GM12865 (cell line): ENCODE results near the gene PLCB2.

ENCODE experiments used
- DNase-seq: peaks from one replicate; pipeline ENCODE4 v3.0.0; 2010; ENCODE audit warnings: low read depth
- H3K4me3 ChIP-seq: 2 replicates; pipeline ENCODE4 v1.5.1; 2011; ENCODE audit warnings: mild to moderate bottlenecking, low read depth, low read length, control low read depth
- TF ChIP-seq, protein P1 (sequence below): IDR thresholded peaks from 2 replicates; pipeline ENCODE4 v1.5.1; 2011; ENCODE audit warnings: low read length, control low read depth, low read depth, inconsistent platforms; ENCODE audit not compliant: insufficient read depth; ENCODE audit errors: missing control alignments

The PLCB2 gene

DNA sequence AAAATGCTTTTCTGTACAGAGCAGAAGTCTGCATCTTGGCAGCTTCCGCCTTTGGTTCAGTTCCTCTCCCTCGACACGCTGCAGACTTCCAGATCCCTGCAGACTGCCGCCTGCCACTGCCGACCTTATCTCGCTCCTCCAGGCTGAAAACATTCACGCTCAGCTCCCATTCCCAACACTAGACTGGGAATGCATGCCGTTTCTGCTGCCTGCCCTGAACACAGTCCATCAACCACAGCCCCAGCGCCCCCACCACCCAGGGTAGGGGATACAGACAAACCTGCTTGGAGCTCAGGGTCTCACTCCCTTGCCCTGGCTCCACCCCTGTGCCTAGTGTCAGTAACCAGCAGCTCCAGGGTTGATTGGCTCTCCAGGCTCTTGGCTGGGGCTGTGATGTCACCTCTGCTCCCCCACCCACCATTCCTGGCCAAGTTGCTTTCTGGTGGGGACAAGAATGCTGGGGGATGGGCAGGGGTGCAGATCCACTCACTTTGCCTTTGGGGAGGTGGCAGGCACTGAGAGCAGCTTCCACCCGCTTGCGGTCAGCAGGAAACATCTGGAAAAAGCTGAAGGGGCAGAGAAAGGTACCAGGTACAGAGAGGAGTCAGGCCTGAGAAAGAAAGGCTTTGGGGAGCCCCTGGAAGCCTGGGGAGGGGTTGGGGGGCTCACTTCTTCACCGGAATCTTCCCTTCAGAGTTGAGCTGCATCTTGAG is 6.1 kb downstream of the PLCB2 start:
- no peak for DNase-seq
- TF ChIP-seq, protein P1, sequence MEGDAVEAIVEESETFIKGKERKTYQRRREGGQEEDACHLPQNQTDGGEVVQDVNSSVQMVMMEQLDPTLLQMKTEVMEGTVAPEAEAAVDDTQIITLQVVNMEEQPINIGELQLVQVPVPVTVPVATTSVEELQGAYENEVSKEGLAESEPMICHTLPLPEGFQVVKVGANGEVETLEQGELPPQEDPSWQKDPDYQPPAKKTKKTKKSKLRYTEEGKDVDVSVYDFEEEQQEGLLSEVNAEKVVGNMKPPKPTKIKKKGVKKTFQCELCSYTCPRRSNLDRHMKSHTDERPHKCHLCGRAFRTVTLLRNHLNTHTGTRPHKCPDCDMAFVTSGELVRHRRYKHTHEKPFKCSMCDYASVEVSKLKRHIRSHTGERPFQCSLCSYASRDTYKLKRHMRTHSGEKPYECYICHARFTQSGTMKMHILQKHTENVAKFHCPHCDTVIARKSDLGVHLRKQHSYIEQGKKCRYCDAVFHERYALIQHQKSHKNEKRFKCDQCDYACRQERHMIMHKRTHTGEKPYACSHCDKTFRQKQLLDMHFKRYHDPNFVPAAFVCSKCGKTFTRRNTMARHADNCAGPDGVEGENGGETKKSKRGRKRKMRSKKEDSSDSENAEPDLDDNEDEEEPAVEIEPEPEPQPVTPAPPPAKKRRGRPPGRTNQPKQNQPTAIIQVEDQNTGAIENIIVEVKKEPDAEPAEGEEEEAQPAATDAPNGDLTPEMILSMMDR, result no peak
- no peak overlapping the region for H3K4me3 ChIP-seq

DNA sequence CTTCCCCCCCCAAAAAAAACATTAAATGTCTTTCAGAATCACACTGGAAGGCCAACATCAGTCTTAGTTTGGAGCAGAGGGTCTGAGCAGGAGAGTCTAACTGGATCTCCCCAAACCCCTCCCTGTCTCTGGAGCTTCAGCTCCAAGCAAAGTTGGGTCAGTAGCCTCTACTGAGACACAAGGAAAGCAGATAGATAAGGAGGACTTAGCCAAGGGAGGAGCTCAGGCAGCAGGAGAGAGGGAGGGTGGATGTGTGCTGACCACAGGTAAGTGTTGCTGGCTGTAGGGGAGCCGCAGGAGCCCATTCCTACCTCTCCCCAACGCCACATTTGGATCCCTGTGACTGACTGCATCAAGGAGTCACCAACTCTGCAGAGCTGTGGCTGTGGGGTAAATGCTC is 7.0 kb downstream of the PLCB2 start:
- TF ChIP-seq, protein P1, result no peak
- DNase-seq, result no peak
- H3K4me3 ChIP-seq, result no peak overlapping the region

- DNase-seq, result no peak
These were observed 7.4 kb downstream of the PLCB2 start for GRCh38 chr15:40300367-40300766.

DNA sequence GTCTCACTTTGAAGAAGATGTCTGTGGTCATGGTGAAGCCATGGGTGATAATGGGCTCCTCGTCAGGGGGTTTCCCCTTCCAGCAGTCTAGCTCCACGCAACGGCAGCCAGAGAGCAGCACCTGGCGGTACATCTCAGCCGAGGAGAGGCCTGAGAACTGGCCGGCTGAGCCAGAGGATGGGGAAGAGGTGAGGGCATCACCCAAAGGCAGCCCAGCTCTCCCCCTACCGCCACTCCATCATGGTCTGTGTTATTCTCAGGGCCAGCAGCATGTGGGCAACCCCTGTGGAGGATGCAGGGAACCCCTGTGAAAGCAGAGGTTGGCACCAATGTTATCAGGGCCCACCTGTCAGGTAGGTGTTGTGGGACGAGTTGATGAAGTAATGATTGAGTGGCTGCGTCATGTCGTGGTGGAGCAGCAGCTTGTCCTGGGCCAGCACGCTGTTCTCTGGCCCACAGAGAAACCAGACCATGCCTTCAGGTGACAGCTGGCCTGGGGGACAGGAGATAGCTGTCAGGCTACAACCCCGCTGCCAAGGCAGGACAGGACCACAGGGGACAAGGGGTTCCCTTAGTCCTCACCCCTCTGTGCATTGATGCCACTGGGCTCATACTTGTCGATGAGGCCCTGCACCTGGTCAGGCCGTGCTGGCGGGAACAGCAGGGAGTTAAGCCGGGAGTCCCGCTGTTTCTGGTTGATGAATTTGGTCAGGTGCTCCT is 9.4 kb downstream of the PLCB2 start:
- no peak for DNase-seq
- no peak overlapping the region for H3K4me3 ChIP-seq
- TF ChIP-seq, protein P1, result no peak

More at GRCh38 chr15:40300367-40300766, 7.4 kb downstream of the PLCB2 start:
- H3K4me3 ChIP-seq, result no peak overlapping the region
- TF ChIP-seq, protein P1, result no peak

DNA sequence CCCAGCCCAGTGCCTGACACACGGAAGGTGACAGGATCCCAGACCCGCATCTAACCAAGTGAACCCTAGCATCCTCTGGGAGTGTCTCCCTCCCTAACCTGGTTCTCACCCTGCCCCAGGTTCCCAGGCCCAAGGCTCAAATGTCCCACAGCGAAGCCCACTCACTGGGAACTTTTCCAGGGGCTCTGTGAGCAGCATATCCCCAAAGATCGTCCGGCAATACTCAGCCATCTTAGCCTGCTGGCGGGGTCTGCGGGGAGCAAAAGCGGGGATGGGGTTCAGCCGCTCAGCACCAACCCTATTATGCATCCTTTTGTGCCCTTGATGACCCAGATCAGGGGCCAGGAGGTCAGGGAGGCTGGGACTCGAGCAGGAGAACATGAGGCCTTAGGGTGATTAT is 10.4 kb downstream of the PLCB2 start:
- TF ChIP-seq, protein P1, result no peak
- H3K4me3 ChIP-seq, result no peak overlapping the region
- DNase-seq, result no peak

- TF ChIP-seq, protein P1, result no peak
- no peak for DNase-seq
- H3K4me3 ChIP-seq, result no peak overlapping the region
These were observed 11.0 kb downstream of the PLCB2 start for GRCh38 chr15:40296561-40297230.
